Neutrophil (primary cell): Measurements from ENCODE around the gene GPR15LG.
"Not testable (repeated sequence)": the region's sequence is repeated elsewhere in the genome, so short reads cannot be mapped to it uniquely, and the experiment has no call there.

ENCODE experiments used
- H3K27ac ChIP-seq: fragments of 200-600 bp; sonication (generic); 2 replicates; pipeline ENCODE4 v1.5.1; 2016; ENCODE audit warnings: mild to moderate bottlenecking, moderate library complexity
- H3K27me3 ChIP-seq: fragments of 200-600 bp; sonication (generic); 2 replicates; pipeline ENCODE4 v1.6.0; 2016; ENCODE audit warnings: mild to moderate bottlenecking
- H3K36me3 ChIP-seq: fragments of 200-600 bp; sonication (generic); 2 replicates; pipeline ENCODE4 v1.5.1; 2017
- H3K4me1 ChIP-seq, 2 experiments: fragments of 200-600 bp in 1 of 2; sonication (generic) in 1 of 2; 1 replicate in 1 of 2; 2 replicates in 1 of 2; pipeline versions ENCODE4 v1.5.1 to v1.6.1; 2013 to 2016; ENCODE audit warnings: low read depth in 1 of 2, low read length in 1 of 2, mild to moderate bottlenecking in 1 of 2, moderate library complexity in 1 of 2; ENCODE audit not compliant: control insufficient read depth in 1 of 2, insufficient read depth in 1 of 2
- H3K4me3 ChIP-seq, 2 experiments: fragments of 200-600 bp in 1 of 2; sonication (generic) in 1 of 2; 1 replicate in 1 of 2; 2 replicates in 1 of 2; pipeline ENCODE4 v1.5.1; 2013 to 2016; ENCODE audit warnings: low read depth in 1 of 2, low read length in 1 of 2, mild to moderate bottlenecking in 1 of 2, moderate library complexity in 1 of 2
- H3K9me3 ChIP-seq: fragments of 200-600 bp; sonication (generic); 2 replicates; pipeline ENCODE4 v1.5.1; 2016
- CTCF ChIP-seq: fragments of 200-600 bp; sonication (generic); IDR thresholded peaks from 2 replicates; pipeline ENCODE4 v1.5.1; 2016; ENCODE audit warnings: antibody characterized with exemption

The GPR15LG gene

GRCh38 chr10:84177541-84178141 is 4.0 kb downstream of the GPR15LG start:
- Histone ChIP-seq H3K4me1 (no peaks in the 10 kb centered on the region), H3K4me3 (no peak overlapping the region), H3K27ac (no peak overlapping the region), H3K9me3 (no peaks in the 10 kb centered on the region), H3K27me3 (no peaks in the 10 kb centered on the region), H3K36me3 (no peaks in the 10 kb centered on the region)
- TF ChIP-seq CTCF = no peak

- Histone ChIP-seq H3K36me3 (no peaks in the 10 kb centered on the region), H3K27me3 (no peaks in the 10 kb centered on the region), H3K27ac (no peak overlapping the region), H3K4me3 (no peak overlapping the region), H3K9me3 (no peaks in the 10 kb centered on the region), H3K4me1 (no peaks in the 10 kb centered on the region)
- TF ChIP-seq CTCF = no peak
These were observed 4.6 kb downstream of the GPR15LG start for GRCh38 chr10:84178160-84178609.

GRCh38 chr10:84179059-84179710 is 5.6 kb downstream of the GPR15LG start:
- Histone ChIP-seq H3K4me1 (no peaks in the 10 kb centered on the region), H3K27me3 (no peaks in the 10 kb centered on the region), H3K9me3 (no peaks in the 10 kb centered on the region), H3K4me3 (no peak overlapping the region), H3K36me3 (no peaks in the 10 kb centered on the region), H3K27ac (no peak overlapping the region)
- no peak for TF ChIP-seq CTCF

GRCh38 chr10:84180386-84180785 is 6.8 kb downstream of the GPR15LG start:
- H3K4me1 ChIP-seq, H3K36me3 ChIP-seq, H3K9me3 ChIP-seq, H3K27ac ChIP-seq, H3K4me3 ChIP-seq, H3K27me3 ChIP-seq: not testable (repeated sequence)

GRCh38 chr10:84181631-84182030 is 8.0 kb downstream of the GPR15LG start:
- no peak overlapping the region for H3K4me3 ChIP-seq
- no peaks in the 10 kb centered on the region for H3K9me3 ChIP-seq
- H3K4me1 ChIP-seq = no peaks in the 10 kb centered on the region
- H3K36me3 ChIP-seq = no peaks in the 10 kb centered on the region
- H3K27ac ChIP-seq = no peak overlapping the region
- TF ChIP-seq CTCF = no peak
- H3K27me3 ChIP-seq = no peaks in the 10 kb centered on the region

GRCh38 chr10:84184517-84184916 is 10.9 kb downstream of the GPR15LG start:
- Histone ChIP-seq H3K4me1 (no peaks in the 10 kb centered on the region), H3K9me3 (no peaks in the 10 kb centered on the region), H3K27me3 (peaks cover 19% of the 10 kb centered on the region), H3K36me3 (no peaks in the 10 kb centered on the region), H3K27ac (no peak overlapping the region), H3K4me3 (no peak overlapping the region)
- no peak for TF ChIP-seq CTCF
